Osteocyte (in vitro differentiated cells): ENCODE results near the gene UBAP2. TPM values are rescaled to one million over a fixed set of nuclear protein-coding genes. Genes with fewer than 3 reads are reported as not detected.

Experiments
- DNase-seq: peaks from one replicate; pipeline ENCODE4 v3.0.0; 2021; ENCODE audit warnings: mixed read lengths; ENCODE audit not compliant: unreplicated experiment; ENCODE audit errors: extremely low spot score
- H3K27ac Mint-ChIP-seq: one replicate; pipeline ENCODE4 v1.8.0; 2021; ENCODE audit warnings: mild to moderate bottlenecking, mixed read lengths; ENCODE audit not compliant: unreplicated experiment
- H3K27me3 Mint-ChIP-seq: one replicate; pipeline ENCODE4 v1.8.0; 2021; ENCODE audit warnings: mixed read lengths; ENCODE audit not compliant: unreplicated experiment
- H3K36me3 Mint-ChIP-seq: one replicate; pipeline ENCODE4 v1.8.0; 2021; ENCODE audit warnings: mixed read lengths; ENCODE audit not compliant: unreplicated experiment
- H3K4me1 Mint-ChIP-seq: one replicate; pipeline ENCODE4 v1.8.0; 2021; ENCODE audit warnings: mixed read lengths; ENCODE audit not compliant: unreplicated experiment
- H3K4me3 Mint-ChIP-seq: one replicate; pipeline ENCODE4 v1.8.0; 2021; ENCODE audit warnings: mild to moderate bottlenecking, moderate library complexity, mixed read lengths; ENCODE audit not compliant: unreplicated experiment
- H3K9me3 Mint-ChIP-seq: one replicate; pipeline ENCODE4 v1.8.0; 2021; ENCODE audit warnings: mixed read lengths; ENCODE audit not compliant: unreplicated experiment
- total RNA-seq: library from RNA; stranded (reverse); gene quantifications from 2 replicates; pipeline ENCODE4 v1.2.1, GENCODE V29; 2021
- TF ChIP-seq, protein P1 (sequence below): fragments of 200-600 bp; sonication (generic); IDR thresholded peaks from 2 replicates; pipeline ENCODE4 v1.5.0; 2021; ENCODE audit warnings: antibody characterized with exemption, mild to moderate bottlenecking, moderate library complexity

The UBAP2 gene
- total RNA-seq, 1 donor from 2014 or later: 39.9 TPM

DNA sequence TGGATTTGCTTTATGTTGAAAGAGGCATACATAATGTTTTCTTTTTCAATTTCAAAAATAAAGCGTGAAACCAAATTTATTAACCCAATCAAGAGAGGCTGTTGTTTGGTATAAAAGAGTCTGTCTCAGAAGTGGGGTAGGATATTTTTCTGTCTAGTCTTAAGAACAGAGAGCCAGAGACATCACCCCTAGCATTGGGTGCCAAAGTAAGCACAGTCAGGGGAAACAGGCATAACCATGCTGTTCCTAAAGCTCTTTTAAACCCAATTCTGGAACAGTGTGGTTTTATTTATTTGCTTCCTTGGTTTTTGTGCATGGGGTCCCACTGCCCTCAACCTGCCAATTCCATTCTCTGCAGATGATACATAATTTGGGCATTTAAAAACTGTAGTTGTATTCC lies 143.6 kb downstream of the UBAP2 start:
- Mint-ChIP-seq H3K9me3 (no peaks in the 10 kb centered on the region), H3K27ac (no peak overlapping the region), H3K36me3 (peaks cover 25% of the 10 kb centered on the region), H3K4me1 (peaks cover 22% of the 10 kb centered on the region), H3K27me3 (no peaks in the 10 kb centered on the region), H3K4me3 (no peak overlapping the region)
- DNase-seq: no peak
- TF ChIP-seq, protein P1, sequence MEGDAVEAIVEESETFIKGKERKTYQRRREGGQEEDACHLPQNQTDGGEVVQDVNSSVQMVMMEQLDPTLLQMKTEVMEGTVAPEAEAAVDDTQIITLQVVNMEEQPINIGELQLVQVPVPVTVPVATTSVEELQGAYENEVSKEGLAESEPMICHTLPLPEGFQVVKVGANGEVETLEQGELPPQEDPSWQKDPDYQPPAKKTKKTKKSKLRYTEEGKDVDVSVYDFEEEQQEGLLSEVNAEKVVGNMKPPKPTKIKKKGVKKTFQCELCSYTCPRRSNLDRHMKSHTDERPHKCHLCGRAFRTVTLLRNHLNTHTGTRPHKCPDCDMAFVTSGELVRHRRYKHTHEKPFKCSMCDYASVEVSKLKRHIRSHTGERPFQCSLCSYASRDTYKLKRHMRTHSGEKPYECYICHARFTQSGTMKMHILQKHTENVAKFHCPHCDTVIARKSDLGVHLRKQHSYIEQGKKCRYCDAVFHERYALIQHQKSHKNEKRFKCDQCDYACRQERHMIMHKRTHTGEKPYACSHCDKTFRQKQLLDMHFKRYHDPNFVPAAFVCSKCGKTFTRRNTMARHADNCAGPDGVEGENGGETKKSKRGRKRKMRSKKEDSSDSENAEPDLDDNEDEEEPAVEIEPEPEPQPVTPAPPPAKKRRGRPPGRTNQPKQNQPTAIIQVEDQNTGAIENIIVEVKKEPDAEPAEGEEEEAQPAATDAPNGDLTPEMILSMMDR: no peak

DNA sequence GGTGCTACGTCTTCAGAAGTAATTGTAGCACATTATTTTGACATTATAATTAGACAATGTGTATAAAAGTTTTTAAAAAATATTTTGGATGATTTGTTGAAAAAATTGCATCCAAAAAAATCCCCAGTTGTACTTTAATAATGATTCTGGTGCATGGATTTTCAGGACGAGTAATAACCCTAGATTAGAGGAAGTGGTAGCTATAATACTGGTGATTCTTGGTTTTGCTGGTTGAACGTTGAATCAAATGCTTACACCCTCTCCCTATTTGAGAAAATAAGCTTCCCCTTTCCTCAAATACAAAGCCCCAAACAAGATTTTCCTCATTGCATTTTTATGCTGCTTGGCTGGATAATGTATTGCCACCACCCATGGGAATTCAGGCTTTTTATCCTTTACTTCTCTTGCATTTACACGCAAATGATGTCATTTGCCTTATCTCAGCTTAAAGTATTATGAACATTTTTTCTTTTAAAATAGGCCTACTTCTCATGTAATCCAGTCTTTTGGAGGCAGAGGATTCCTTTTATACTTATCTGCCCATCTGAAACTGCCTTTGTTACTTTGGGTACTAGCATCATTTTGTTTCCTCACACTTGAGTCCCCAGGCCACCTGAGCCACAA lies 145.4 kb downstream of the UBAP2 start:
- H3K36me3 Mint-ChIP-seq: peaks cover 23% of the 10 kb centered on the region
- no peaks in the 10 kb centered on the region for H3K27me3 Mint-ChIP-seq
- no peak overlapping the region for H3K27ac Mint-ChIP-seq
- H3K4me3 Mint-ChIP-seq: no peak overlapping the region
- no peaks in the 10 kb centered on the region for H3K9me3 Mint-ChIP-seq
- TF ChIP-seq, protein P1: no peak
- no peak for DNase-seq
- H3K4me1 Mint-ChIP-seq: peaks cover 22% of the 10 kb centered on the region

DNA sequence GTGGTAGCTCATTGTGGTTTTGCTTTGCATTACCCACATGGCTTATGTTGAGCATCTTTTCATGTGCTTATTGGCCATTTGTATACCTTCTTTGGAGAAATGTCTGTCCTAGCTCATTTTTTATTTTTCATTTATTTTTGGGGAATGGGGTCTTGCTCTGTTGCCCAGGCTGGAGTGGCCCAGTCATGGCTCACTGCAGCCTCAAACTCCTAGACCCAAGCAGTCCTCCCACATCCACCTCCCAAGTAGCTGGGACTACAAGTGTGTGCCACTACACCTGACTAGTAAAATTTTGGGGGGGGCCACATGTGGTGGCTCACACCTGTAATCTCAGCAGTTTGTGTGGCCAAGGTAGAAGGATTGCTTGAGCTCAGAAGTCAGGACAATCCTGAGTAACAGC lies 154.4 kb downstream of the UBAP2 start:
- no peaks in the 10 kb centered on the region for H3K9me3 Mint-ChIP-seq
- no peak overlapping the region for H3K27ac Mint-ChIP-seq
- no peak for DNase-seq
- peaks cover 16% of the 10 kb centered on the region for H3K36me3 Mint-ChIP-seq
- no peak overlapping the region for H3K4me3 Mint-ChIP-seq
- H3K4me1 Mint-ChIP-seq: peaks cover 5% of the 10 kb centered on the region
- no peaks in the 10 kb centered on the region for H3K27me3 Mint-ChIP-seq
- TF ChIP-seq, protein P1: no peak

DNA sequence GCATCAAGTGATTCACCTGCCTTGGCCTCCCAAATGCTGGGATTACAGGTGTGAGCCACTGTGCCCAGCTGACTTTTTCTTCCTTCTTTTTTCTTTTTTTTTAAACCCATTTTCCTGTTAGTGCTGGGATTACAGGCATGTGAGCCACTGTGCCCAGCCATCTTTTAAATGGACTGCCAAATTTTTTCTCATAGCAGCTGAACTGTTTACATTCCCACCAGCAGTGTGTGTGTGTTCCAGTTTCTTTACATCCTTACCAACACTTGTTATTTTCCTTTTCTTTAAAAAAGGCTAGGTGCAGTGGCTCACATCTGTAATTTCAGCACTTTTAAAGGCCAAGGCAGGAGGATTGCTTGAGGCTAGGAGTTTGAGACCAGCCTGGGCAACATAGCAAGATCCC lies 154.8 kb downstream of the UBAP2 start:
- no peaks in the 10 kb centered on the region for H3K9me3 Mint-ChIP-seq
- H3K27ac Mint-ChIP-seq: no peak overlapping the region
- DNase-seq: no peak
- peaks cover 16% of the 10 kb centered on the region for H3K36me3 Mint-ChIP-seq
- H3K27me3 Mint-ChIP-seq: no peaks in the 10 kb centered on the region
- H3K4me3 Mint-ChIP-seq: no peak overlapping the region
- H3K4me1 Mint-ChIP-seq: peaks cover 5% of the 10 kb centered on the region
- TF ChIP-seq, protein P1: no peak

DNA sequence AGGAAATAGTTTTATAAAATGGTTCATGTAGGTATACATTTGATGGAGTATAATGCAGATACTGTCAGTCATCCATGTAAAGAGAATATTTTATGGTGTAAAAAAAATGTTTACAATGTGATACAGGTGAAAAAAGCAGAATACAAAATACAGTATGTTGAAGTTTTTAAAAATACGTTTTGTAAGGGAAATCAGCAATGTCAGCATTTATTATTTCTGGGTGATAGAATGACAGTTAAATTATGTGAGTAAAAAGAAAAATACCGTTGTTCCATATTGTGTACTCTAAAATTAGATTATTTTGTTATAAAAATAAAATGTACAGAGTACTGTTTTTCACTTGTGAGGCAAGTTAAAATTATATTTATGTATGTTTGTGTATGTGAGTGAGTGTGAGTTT lies 162.7 kb downstream of the UBAP2 start:
- no peak for DNase-seq
- Mint-ChIP-seq H3K4me1 (peaks cover 29% of the 10 kb centered on the region), H3K36me3 (peaks cover 8% of the 10 kb centered on the region), H3K4me3 (no peak overlapping the region), H3K9me3 (no peaks in the 10 kb centered on the region), H3K27me3 (no peaks in the 10 kb centered on the region), H3K27ac (peak overlapping the region; percentile 57)
- TF ChIP-seq, protein P1: no peak
